Neural progenitor cell (in vitro differentiated cells): ENCODE data around the gene DHX9. TPM values are rescaled to one million over a fixed set of nuclear protein-coding genes. Genes with fewer than 3 reads are reported as not detected.

Source experiments
- total RNA-seq: library from RNA; depleted of rRNA; stranded (reverse); fragments of >200 nt; gene quantifications from 2 replicates; pipeline ENCODE4 v1.2.3, GENCODE V29; 2015; ENCODE audit warnings: low replicate concordance

The DHX9 gene
- total RNA-seq, 1 donor from 2014 or later = 400 TPM

Other genes with a start within 250 kb of the DHX9 start
- gene RGS16, start 235.0 kb upstream of the DHX9 start, total RNA-seq = 12.5 and 16.4 TPM in 2 replicates
- 0.87 and 0.99 TPM in 2 replicates for gene RGS8, start 154.8 kb upstream of the DHX9 start, total RNA-seq
- gene NPL, start 49.6 kb upstream of the DHX9 start, total RNA-seq = 1.3 and 3.4 TPM in 2 replicates
- gene SHCBP1L, start 113.8 kb downstream of the DHX9 start, total RNA-seq = not detected in 2 replicates
- gene LAMC1, start 184.1 kb downstream of the DHX9 start, total RNA-seq = 72.8 and 90.2 TPM in 2 replicates